Neuronal stem cell (in vitro differentiated cells): ENCODE results near the gene OR14C36.
"Not testable (repeated sequence)": the region's sequence is repeated elsewhere in the genome, so short reads cannot be mapped to it uniquely, and the experiment has no call there.

Experiments
- DNase-seq: peaks from one replicate; pipeline ENCODE4 v3.0.0-alpha.2; 2013; ENCODE audit warnings: low spot score
- H2AFZ ChIP-seq: one replicate; pipeline ENCODE4 v1.6.1; 2013; ENCODE audit warnings: mild to moderate bottlenecking, low read length, inconsistent platforms
- H2AK5ac ChIP-seq: 2 replicates; pipeline ENCODE4 v1.6.1; 2013; ENCODE audit warnings: low read depth, mild to moderate bottlenecking, inconsistent platforms, low read length, moderate library complexity, mixed read lengths
- H2BK120ac ChIP-seq: 2 replicates; pipeline ENCODE4 v1.6.1; 2013; ENCODE audit warnings: low read depth, mild to moderate bottlenecking, inconsistent platforms, low read length, moderate library complexity, mixed read lengths
- H2BK12ac ChIP-seq: one replicate; pipeline ENCODE4 v1.6.1; 2013; ENCODE audit warnings: low read length, inconsistent platforms
- H2BK15ac ChIP-seq: 2 replicates; pipeline ENCODE4 v1.6.1; 2013; ENCODE audit warnings: mild to moderate bottlenecking, low read length, inconsistent platforms, mixed read lengths
- H2BK5ac ChIP-seq: one replicate; pipeline ENCODE4 v1.6.1; 2013; ENCODE audit warnings: inconsistent platforms, mild to moderate bottlenecking, low read length, moderate library complexity
- H3K14ac ChIP-seq: one replicate; pipeline ENCODE4 v1.6.1; 2013; ENCODE audit warnings: low read length, inconsistent platforms
- H3K18ac ChIP-seq: 2 replicates; pipeline ENCODE4 v1.6.1; 2013; ENCODE audit warnings: low read length, inconsistent platforms
- H3K23ac ChIP-seq: 2 replicates; pipeline ENCODE4 v1.6.1; 2013; ENCODE audit warnings: low read depth, mild to moderate bottlenecking, mixed read lengths, low read length, inconsistent platforms; ENCODE audit not compliant: poor library complexity
- H3K27ac ChIP-seq: replicated peaks from 3 replicates; pipeline ENCODE4 v1.5.1; 2013; ENCODE audit warnings: low read length, inconsistent platforms
- H3K27me3 ChIP-seq, 3 experiments: 2 replicates each; pipeline ENCODE4 v1.6.1; 2013; ENCODE audit warnings: low read length in 3 of 3, mild to moderate bottlenecking in 2 of 3, inconsistent platforms in 1 of 3, low read depth in 1 of 3, mixed read lengths in 1 of 3, moderate library complexity in 1 of 3; ENCODE audit not compliant: control insufficient read depth in 3 of 3, insufficient read depth in 3 of 3
- H3K36me3 ChIP-seq, 2 donors: replicated peaks in 1 of 2; 2 replicates each; pipeline ENCODE4 v1.6.1; 2013; ENCODE audit warnings: low read length in 2 of 2; ENCODE audit not compliant: control insufficient read depth in 2 of 2, insufficient read depth in 2 of 2
- H3K4ac ChIP-seq: 2 replicates; pipeline ENCODE4 v1.6.1; 2013; ENCODE audit warnings: inconsistent platforms, mild to moderate bottlenecking, low read length, moderate library complexity
- H3K4me1 ChIP-seq, 2 donors: 1 replicate in 1 of 2; 2 replicates in 1 of 2; pipeline ENCODE4 v1.6.1; 2013; ENCODE audit warnings: low read length in 2 of 2, low read depth in 1 of 2; ENCODE audit not compliant: control insufficient read depth in 2 of 2, insufficient read depth in 1 of 2
- H3K4me2 ChIP-seq: one replicate; pipeline ENCODE4 v1.6.1; 2013; ENCODE audit warnings: mild to moderate bottlenecking, low read length, inconsistent platforms; ENCODE audit not compliant: insufficient read depth, poor library complexity, severe bottlenecking
- H3K4me3 ChIP-seq, 2 donors: 2 replicates each; pipeline ENCODE4 v1.5.1; 2013; ENCODE audit warnings: low read length in 2 of 2, mild to moderate bottlenecking in 2 of 2, inconsistent platforms in 1 of 2, moderate library complexity in 1 of 2
- H3K79me1 ChIP-seq: one replicate; pipeline ENCODE4 v1.6.1; 2013; ENCODE audit warnings: low read depth, mild to moderate bottlenecking, inconsistent platforms, low read length, moderate library complexity
- H3K9ac ChIP-seq: one replicate; pipeline ENCODE4 v1.6.1; 2013; ENCODE audit warnings: mild to moderate bottlenecking, low read depth, low read length, inconsistent platforms; ENCODE audit not compliant: poor library complexity
- H3K9me3 ChIP-seq, 2 donors: replicated peaks in 1 of 2; 2 replicates each; pipeline versions ENCODE3 to v1.6.1; 2013; ENCODE audit warnings: low read length in 2 of 2, mild to moderate bottlenecking in 2 of 2, inconsistent platforms in 1 of 2, low read depth in 1 of 2, mixed read lengths in 1 of 2, moderate library complexity in 1 of 2; ENCODE audit not compliant: control insufficient read depth in 2 of 2, insufficient read depth in 1 of 2
- H4K8ac ChIP-seq: one replicate; pipeline ENCODE4 v1.6.1; 2013; ENCODE audit warnings: low read depth, mild to moderate bottlenecking, inconsistent platforms, low read length, moderate library complexity
- H4K91ac ChIP-seq: one replicate; pipeline ENCODE4 v1.6.1; 2013; ENCODE audit warnings: low read length, low read depth, mild to moderate bottlenecking, inconsistent platforms; ENCODE audit not compliant: poor library complexity
- WGBS, 2 donors: extraction: QIAGEN DNeasy Blood & Tissue Kit; methylation state at CpG; one replicate each; pipeline ENCODE4 v1.1.7; 2013; ENCODE audit warnings: missing lambda C conversion rate in 2 of 2, mixed read lengths in 1 of 2; ENCODE audit not compliant: insufficient read length in 2 of 2, insufficient replicate concordance in 1 of 2; ENCODE audit errors: extremely low coverage in 2 of 2; 5-methylcytosine and 5-hydroxymethylcytosine counted together

Gene OR14C36

DNA sequence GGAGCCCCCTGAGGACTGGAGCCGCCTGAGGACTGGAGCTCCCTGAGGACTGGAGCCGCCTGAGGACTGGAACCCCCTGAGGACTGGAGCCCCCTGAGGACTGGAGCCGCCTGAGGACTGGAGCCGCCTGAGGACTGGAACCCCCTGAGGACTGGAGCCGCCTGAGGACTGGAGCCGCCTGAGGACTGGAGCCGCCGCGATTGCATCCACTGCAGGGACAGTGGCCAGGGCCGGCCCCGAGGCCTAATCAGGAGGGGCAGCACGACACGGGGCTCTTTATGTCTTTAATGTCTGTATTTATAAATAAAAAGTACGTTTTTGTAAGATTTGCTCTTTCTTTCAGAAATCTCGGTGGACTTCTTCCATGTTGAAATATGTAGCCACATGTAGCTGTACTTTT, 41.8 kb upstream of the OR14C36 start:
- not testable (repeated sequence) for H3K4ac ChIP-seq, H3K4me1 ChIP-seq, H3K14ac ChIP-seq, H3K27me3 ChIP-seq, H3K9me3 ChIP-seq, H3K27ac ChIP-seq, H3K23ac ChIP-seq, H3K9ac ChIP-seq, H3K4me2 ChIP-seq, H2AFZ ChIP-seq, H3K18ac ChIP-seq, H2BK120ac ChIP-seq, H3K36me3 ChIP-seq, H2BK5ac ChIP-seq, H3K79me1 ChIP-seq, H2BK15ac ChIP-seq, H2BK12ac ChIP-seq, H4K8ac ChIP-seq, H3K4me3 ChIP-seq, H4K91ac ChIP-seq, DNase-seq, H2AK5ac ChIP-seq
- no CpG with 5 or more reads among the region's 15 CpGs for WGBS, 2 donors

GRCh38 chr1:248316796-248317195, 31.8 kb upstream of the OR14C36 start:
- no peaks in the 10 kb centered on the region for H3K79me1 ChIP-seq
- H3K4me3 ChIP-seq, result no peak overlapping the region
- H4K91ac ChIP-seq, result no peak overlapping the region
- H3K4ac ChIP-seq, result no peak overlapping the region
- no peak overlapping the region for H3K18ac ChIP-seq
- H2BK5ac ChIP-seq, result no peak overlapping the region
- DNase-seq, result no peak
- H3K23ac ChIP-seq, result no peak overlapping the region
- H3K27me3 ChIP-seq, result no peaks in the 10 kb centered on the region
- no peak overlapping the region for H2BK15ac ChIP-seq
- H3K4me2 ChIP-seq, result no peak overlapping the region
- no CpG with 5 or more reads among the region's 11 CpGs for WGBS, 2 donors
- H2AK5ac ChIP-seq, result no peak overlapping the region
- H2BK120ac ChIP-seq, result no peak overlapping the region
- no peaks in the 10 kb centered on the region for H3K4me1 ChIP-seq
- H3K14ac ChIP-seq, result no peak overlapping the region
- no peaks in the 10 kb centered on the region for H3K36me3 ChIP-seq
- H3K9ac ChIP-seq, result no peak overlapping the region
- no peak overlapping the region for H3K27ac ChIP-seq
- no peak overlapping the region for H2BK12ac ChIP-seq
- no peak overlapping the region for H2AFZ ChIP-seq
- H3K9me3 ChIP-seq, result peaks cover 0 to 18% of the 10 kb centered on the region in 2 donors
- H4K8ac ChIP-seq, result no peak overlapping the region

- Histone ChIP-seq H3K27me3 (no peaks in the 10 kb centered on the region), H2BK12ac (no peak within 1 kb of the TSS), H4K91ac (no peak within 1 kb of the TSS), H3K27ac (no peak within 1 kb of the TSS), H3K9ac (no peak within 1 kb of the TSS), H4K8ac (no peak within 1 kb of the TSS), H2BK120ac (no peak within 1 kb of the TSS), H3K23ac (no peak within 1 kb of the TSS), H3K9me3 (peaks cover 0 to 4% of the 10 kb centered on the region in 2 donors), H3K4me1 (no peaks in the 10 kb centered on the region), H3K36me3 (no peaks in the 10 kb centered on the region), H2AK5ac (no peak within 1 kb of the TSS), H2BK5ac (no peak within 1 kb of the TSS), H3K14ac (no peak within 1 kb of the TSS), H3K4me2 (no peak within 1 kb of the TSS), H3K4me3 (no peak within 1 kb of the TSS), H3K79me1 (no peaks in the 10 kb centered on the region), H3K18ac (no peak within 1 kb of the TSS), H2AFZ (no peak within 1 kb of the TSS), H3K4ac (no peak within 1 kb of the TSS), H2BK15ac (no peak within 1 kb of the TSS)
- DNase-seq, result no peak
- no CpG with 5 or more reads among the region's 1 CpG for WGBS, 2 donors
Measured at GRCh38 chr1:248324468-248324867, 24.1 kb upstream of the OR14C36 start, which contains the start of gene OR2M7. TSS of gene OR2M7 (minus strand) at chr1:248324568. CDS start at chr1:248324568, 0 bp downstream.

DNA sequence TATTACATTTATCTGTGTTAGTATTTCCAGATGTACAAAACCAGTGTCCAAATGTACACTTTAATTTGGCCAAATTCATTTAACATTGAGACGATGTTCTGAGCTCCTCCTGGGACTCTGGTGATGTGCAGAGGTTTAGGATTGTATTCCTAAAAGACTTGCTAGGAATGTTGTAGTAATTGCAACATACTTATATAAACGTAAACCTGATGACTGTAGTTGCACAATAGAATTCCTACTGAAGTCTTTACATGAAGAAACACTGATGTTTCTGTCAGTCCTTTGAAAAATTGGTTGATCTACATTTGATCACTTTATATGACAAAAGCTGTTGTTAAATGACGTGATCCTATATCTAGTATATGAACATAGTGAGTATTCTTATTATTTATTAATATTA, 5.1 kb upstream of the OR14C36 start:
- no peaks in the 10 kb centered on the region for H3K4me1 ChIP-seq

More for the DNA sequence above, 5.1 kb upstream of the OR14C36 start:
- H3K9ac ChIP-seq, result no peak overlapping the region
- H3K27me3 ChIP-seq, result no peaks in the 10 kb centered on the region
- no peak overlapping the region for H3K4me2 ChIP-seq
- H3K4ac ChIP-seq, result no peak overlapping the region
- no peak overlapping the region for H3K14ac ChIP-seq
- H4K91ac ChIP-seq, result no peak overlapping the region
- no peak overlapping the region for H3K27ac ChIP-seq
- no peak overlapping the region for H2AFZ ChIP-seq
- no peak overlapping the region for H2BK5ac ChIP-seq
- H4K8ac ChIP-seq, result no peak overlapping the region
- no CpG with 5 or more reads among the region's 3 CpGs for WGBS, 2 donors
- no peak for DNase-seq
- no peak overlapping the region for H2BK15ac ChIP-seq
- no peak overlapping the region for H2AK5ac ChIP-seq
- no peak overlapping the region for H3K23ac ChIP-seq
- no peaks in the 10 kb centered on the region for H3K36me3 ChIP-seq
- no peak overlapping the region for H2BK12ac ChIP-seq
- H3K9me3 ChIP-seq, result peaks cover 0 to 10% of the 10 kb centered on the region in 2 donors
- no peak overlapping the region for H2BK120ac ChIP-seq
- H3K79me1 ChIP-seq, result no peaks in the 10 kb centered on the region
- no peak overlapping the region for H3K4me3 ChIP-seq
- H3K18ac ChIP-seq, result no peak overlapping the region
